ENCODE results near the gene CBR3. TPM values are rescaled to one million over a fixed set of nuclear protein-coding genes. Genes with fewer than 3 reads are reported as not detected.

Gene CBR3
- total and polyA plus RNA-seq, 11 donors, result 1.4 to 5.5 (median 2.9) TPM

DNA sequence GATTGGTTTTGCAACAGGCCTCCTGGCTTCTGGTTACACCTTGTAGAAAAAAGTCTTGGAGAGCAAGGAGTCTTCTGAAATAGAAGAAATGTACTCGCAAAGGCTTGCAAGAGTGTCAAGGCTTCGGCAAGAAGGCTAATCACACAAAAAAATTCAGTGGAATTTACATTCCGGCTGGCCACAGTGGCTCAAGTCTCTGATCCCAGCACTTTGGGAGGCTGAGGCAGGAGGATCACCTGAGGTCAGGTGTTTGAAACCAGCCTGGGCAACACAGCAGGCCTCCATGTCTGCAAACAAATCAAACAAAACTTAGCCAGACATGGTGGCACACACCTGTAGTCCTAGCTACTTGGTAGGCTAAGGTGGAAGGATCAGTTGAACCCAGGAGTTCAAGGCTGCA lies 14.0 kb downstream of the CBR3 start:
- peaks cover 0 to 22% (median 14%) of the 10 kb centered on the region in 12 donors for H3K4me1 ChIP-seq
- H3K9me3 ChIP-seq, result peaks cover 0 to 5% (median 0%) of the 10 kb centered on the region in 12 donors
- intact Hi-C loops (cut with DNase I), result no loop called here
- TF ChIP-seq, protein P1, sequence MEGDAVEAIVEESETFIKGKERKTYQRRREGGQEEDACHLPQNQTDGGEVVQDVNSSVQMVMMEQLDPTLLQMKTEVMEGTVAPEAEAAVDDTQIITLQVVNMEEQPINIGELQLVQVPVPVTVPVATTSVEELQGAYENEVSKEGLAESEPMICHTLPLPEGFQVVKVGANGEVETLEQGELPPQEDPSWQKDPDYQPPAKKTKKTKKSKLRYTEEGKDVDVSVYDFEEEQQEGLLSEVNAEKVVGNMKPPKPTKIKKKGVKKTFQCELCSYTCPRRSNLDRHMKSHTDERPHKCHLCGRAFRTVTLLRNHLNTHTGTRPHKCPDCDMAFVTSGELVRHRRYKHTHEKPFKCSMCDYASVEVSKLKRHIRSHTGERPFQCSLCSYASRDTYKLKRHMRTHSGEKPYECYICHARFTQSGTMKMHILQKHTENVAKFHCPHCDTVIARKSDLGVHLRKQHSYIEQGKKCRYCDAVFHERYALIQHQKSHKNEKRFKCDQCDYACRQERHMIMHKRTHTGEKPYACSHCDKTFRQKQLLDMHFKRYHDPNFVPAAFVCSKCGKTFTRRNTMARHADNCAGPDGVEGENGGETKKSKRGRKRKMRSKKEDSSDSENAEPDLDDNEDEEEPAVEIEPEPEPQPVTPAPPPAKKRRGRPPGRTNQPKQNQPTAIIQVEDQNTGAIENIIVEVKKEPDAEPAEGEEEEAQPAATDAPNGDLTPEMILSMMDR (IDR thresholded peaks at IDR 0.05), result no peak
- no peak for TF ChIP-seq POLR2A (IDR thresholded peaks at IDR 0.05)
- no peaks in the 10 kb centered on the region for H3K27me3 ChIP-seq
- peaks cover 0 to 18% (median 0%) of the 10 kb centered on the region in 9 donors for H3K36me3 ChIP-seq
- DNase-seq (no peak), ATAC-seq (no peak)
- 96 to 97% (median 97%) methylated on average over 3 of the region's 3 CpGs for WGBS, 4 donors
- no peak overlapping the region for H3K27ac ChIP-seq
- no peak overlapping the region for H3K4me3 ChIP-seq

DNA sequence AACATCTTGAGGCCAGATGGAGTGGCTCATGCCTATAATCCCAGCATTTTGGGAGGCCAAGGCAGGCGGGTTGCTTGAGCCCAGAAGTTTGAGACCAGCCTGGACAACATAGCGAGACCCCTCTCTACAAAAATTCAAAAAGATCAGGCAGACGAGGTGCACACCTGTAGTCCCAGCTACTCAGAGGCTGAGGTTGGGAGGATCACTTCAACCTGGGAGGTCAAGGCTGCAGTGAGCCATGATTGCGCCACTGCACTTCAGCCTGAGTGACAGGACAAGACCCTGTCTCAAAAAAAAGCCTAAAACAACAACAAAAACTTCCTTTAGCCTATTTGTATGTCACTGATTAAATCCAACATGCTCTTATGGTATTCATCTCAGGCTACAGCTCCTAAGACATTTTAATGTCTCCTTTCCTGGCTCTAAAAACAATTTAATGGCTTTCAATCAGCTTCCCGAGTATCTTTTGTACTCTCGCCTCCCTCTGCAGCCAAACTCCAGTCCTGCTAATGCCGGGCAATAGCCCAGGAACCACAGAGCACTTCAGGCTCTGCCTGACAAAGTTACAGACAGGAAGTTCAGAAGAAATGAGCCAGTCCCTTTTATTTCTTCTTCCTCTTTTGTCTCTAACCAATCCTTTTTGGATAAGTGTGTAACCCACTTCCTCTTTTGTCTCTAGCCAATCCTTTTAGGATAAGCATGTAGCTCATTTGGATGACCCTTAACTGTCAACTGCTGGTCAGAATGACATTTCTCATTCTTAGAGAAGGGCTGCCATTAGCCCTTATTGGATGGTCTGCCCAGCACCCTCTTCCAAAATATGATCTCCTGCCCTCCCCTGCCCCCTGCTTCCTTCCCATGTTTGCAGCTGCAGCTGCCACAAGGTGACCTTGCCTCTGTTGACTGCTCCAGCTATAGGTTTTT lies 15.2 kb downstream of the CBR3 start:
- Histone ChIP-seq H3K9me3 (peaks cover 0 to 5% (median 0%) of the 10 kb centered on the region in 12 donors), H3K4me1 (peaks cover 2 to 23% (median 14%) of the 10 kb centered on the region in 12 donors), H3K27me3 (no peaks in the 10 kb centered on the region), H3K27ac (peak overlapping the region; percentile 31 to 92 (median 74)), H3K4me3 (peak overlapping the region in 1 of 12 donors; percentile 30), H3K36me3 (peaks cover 0 to 14% (median 0%) of the 10 kb centered on the region in 9 donors)
- TF ChIP-seq, protein P1 (IDR thresholded peaks at IDR 0.05), result no peak
- no peak for TF ChIP-seq POLR2A (IDR thresholded peaks at IDR 0.05)
- DNase-seq (peak; percentile 48 to 68 (median 60)), ATAC-seq (peak; percentile 68 to 90 (median 85))
- intact Hi-C loops (cut with DNase I), result loop anchor here in 4 of 10 donors (2.0 to 10.0 kb wide), 4 partner anchors 37 to 57 kb away; no protein-coding TSS in a partner anchor
- 54 to 67% (median 55%) methylated on average over 7 of the region's 7 CpGs for WGBS, 4 donors

DNA sequence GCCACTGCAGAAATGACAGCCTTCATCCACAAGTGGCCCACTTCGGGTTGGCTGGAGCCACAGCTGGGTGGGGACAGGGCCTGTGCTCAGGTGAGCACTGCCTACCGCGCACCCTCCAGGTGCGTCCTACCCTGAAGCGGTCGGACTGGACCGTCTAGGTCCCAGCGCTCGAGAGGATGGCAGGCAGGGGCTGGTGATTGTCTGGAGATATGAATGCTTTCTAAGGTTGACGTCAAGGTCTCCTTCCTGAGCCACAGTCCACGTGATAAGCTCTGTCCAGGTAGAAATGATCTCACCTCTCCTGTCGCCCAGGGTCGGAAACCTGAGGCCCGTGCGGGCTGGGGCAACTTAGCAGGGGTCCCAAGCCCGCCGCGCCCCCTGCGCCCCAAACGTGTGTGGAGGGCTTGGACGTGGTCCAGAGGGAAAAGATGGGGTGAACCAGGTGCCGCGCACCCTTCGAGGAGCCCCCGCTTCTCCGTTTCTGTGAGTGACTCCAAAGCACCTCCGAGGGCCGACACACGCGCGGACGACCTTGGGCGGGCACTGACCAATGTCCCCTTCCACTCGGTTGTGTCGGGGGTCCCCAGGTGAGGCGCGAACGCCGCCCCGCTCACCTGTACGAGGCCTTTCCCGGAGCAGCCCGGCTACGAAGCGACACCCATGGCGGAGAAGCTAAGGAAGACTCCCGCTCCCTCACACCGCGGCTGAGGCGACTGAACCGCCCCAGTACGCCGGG lies 20.9 kb downstream of the CBR3 start:
- ATAC-seq (peak in 2 of 4 donors; percentile 0 to 1), DNase-seq (peak in 1 of 5 donors; percentile 43)
- WGBS, 4 donors, result 7 to 16% (median 9%) methylated on average over 17 to 53 of the region's 53 CpGs
- H3K4me1 ChIP-seq, result peaks cover 0 to 40% (median 16%) of the 10 kb centered on the region in 12 donors
- intact Hi-C loops (cut with DNase I), result loop anchor here in 6 of 10 donors (1.0 to 10.0 kb wide), 7 partner anchors 31 to 167 kb away; partner anchors contain the start of gene MORC3 (in 3 of the 6)
- H3K9me3 ChIP-seq, result peaks cover 0 to 5% (median 0%) of the 10 kb centered on the region in 12 donors
- TF ChIP-seq POLR2A (IDR thresholded peaks at IDR 0.05), result peak; percentile 95 to 96
- TF ChIP-seq, protein P1 (IDR thresholded peaks at IDR 0.05), result no peak
- H3K4me3 ChIP-seq, result peak overlapping the region; percentile 48 to 99 (median 87)
- H3K27ac ChIP-seq, result peak overlapping the region in 11 of 12 donors; percentile 65 to 86 (median 77)
- no peaks in the 10 kb centered on the region for H3K36me3 ChIP-seq
- H3K27me3 ChIP-seq, result no peaks in the 10 kb centered on the region
